Measurements from ENCODE around the gene DBN1. TPM values are rescaled to one million over a fixed set of nuclear protein-coding genes. Genes with fewer than 3 reads are reported as not detected.

DBN1 gene
- total RNA-seq, 4 donors from 2014 or later = 61.4 to 98.8 (median 68.0) TPM

- intact Hi-C loops (cut with DNase I) = loop anchor here (2.0 to 5.0 kb wide), 3 partner anchors 42 to 139 kb away; no protein-coding TSS in a partner anchor
- no peak for DNase-seq
- WGBS, 2 donors = 38 to 41% methylated on average over 11 to 12 of the region's 12 CpGs
- no peaks in the 10 kb centered on the region for H3K27me3 ChIP-seq
- H3K9me3 ChIP-seq = no peaks in the 10 kb centered on the region
- H3K27ac ChIP-seq = no peak overlapping the region
- TF ChIP-seq, protein P1, sequence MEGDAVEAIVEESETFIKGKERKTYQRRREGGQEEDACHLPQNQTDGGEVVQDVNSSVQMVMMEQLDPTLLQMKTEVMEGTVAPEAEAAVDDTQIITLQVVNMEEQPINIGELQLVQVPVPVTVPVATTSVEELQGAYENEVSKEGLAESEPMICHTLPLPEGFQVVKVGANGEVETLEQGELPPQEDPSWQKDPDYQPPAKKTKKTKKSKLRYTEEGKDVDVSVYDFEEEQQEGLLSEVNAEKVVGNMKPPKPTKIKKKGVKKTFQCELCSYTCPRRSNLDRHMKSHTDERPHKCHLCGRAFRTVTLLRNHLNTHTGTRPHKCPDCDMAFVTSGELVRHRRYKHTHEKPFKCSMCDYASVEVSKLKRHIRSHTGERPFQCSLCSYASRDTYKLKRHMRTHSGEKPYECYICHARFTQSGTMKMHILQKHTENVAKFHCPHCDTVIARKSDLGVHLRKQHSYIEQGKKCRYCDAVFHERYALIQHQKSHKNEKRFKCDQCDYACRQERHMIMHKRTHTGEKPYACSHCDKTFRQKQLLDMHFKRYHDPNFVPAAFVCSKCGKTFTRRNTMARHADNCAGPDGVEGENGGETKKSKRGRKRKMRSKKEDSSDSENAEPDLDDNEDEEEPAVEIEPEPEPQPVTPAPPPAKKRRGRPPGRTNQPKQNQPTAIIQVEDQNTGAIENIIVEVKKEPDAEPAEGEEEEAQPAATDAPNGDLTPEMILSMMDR (IDR thresholded peaks at IDR 0.05) = no peak
- TF ChIP-seq POLR2A (IDR thresholded peaks at IDR 0.05) = no peak
- H3K4me1 ChIP-seq = peaks cover 10 to 15% of the 10 kb centered on the region in 2 donors
- no peak overlapping the region for H3K4me3 ChIP-seq (replicated peaks in 1 of 3)
- peaks cover 12 to 14% of the 10 kb centered on the region in 2 donors for H3K36me3 ChIP-seq
Observed at GRCh38 chr5:177456591-177456964, 16.9 kb downstream of the DBN1 start.

GRCh38 chr5:177455661-177456590 is 17.5 kb downstream of the DBN1 start:
- intact Hi-C loops (cut with DNase I) = loop anchor here (2.0 to 5.0 kb wide), 3 partner anchors 43 to 139 kb away; no protein-coding TSS in a partner anchor
- peak overlapping the region; percentile 7 to 71 (median 62) for H3K4me3 ChIP-seq (replicated peaks in 1 of 3)
- H3K36me3 ChIP-seq = peaks cover 12 to 14% of the 10 kb centered on the region in 2 donors
- TF ChIP-seq POLR2A (IDR thresholded peaks at IDR 0.05) = no peak
- TF ChIP-seq, protein P1 (IDR thresholded peaks at IDR 0.05) = peak; percentile 64 to 98 (median 86)
- DNase-seq = peak; percentile 96 to 97
- H3K4me1 ChIP-seq = peaks cover 10 to 15% of the 10 kb centered on the region in 2 donors
- no peaks in the 10 kb centered on the region for H3K27me3 ChIP-seq
- peak overlapping the region; percentile 47 to 72 (median 58) for H3K27ac ChIP-seq
- H3K9me3 ChIP-seq = no peaks in the 10 kb centered on the region
- 0 to 2% methylated on average over 19 to 41 of the region's 76 CpGs for WGBS, 2 donors

DNA sequence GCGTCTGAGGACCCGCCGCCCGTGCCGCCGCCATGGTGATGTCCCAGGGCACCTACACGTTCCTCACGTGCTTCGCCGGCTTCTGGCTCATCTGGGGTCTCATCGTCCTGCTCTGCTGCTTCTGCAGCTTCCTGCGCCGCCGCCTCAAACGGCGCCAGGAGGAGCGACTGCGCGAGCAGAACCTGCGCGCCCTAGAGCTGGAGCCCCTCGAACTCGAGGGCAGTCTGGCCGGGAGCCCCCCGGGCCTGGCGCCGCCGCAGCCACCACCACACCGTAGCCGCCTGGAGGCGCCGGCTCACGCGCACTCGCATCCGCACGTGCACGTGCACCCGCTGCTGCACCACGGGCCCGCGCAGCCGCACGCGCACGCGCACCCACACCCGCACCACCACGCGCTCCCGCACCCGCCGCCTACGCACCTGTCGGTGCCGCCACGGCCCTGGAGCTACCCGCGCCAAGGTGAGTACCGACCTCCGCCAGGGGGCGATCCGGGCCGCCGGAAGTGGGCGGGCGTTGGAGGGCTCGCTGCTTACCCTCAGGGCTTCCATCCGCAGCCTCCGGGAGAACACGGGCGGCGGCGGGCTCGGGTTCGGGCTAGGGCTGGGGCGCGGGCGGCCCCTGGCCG is 18.3 kb downstream of the DBN1 start:
- H3K27me3 ChIP-seq = no peaks in the 10 kb centered on the region
- 0% methylated on average over 1 to 4 of the region's 80 CpGs for WGBS, 2 donors
- peak overlapping the region; percentile 47 to 72 (median 58) for H3K27ac ChIP-seq
- H3K36me3 ChIP-seq = peaks cover 12 to 14% of the 10 kb centered on the region in 2 donors
- TF ChIP-seq POLR2A (IDR thresholded peaks at IDR 0.05) = peak in 1 of 2 donors; percentile 64
- TF ChIP-seq, protein P1 (IDR thresholded peaks at IDR 0.05) = peak; percentile 45 to 86 (median 68)
- no peaks in the 10 kb centered on the region for H3K9me3 ChIP-seq
- peaks cover 10 to 15% of the 10 kb centered on the region in 2 donors for H3K4me1 ChIP-seq
- H3K4me3 ChIP-seq (replicated peaks in 1 of 3) = peak overlapping the region; percentile 58 to 71 (median 62)
- intact Hi-C loops (cut with DNase I) = loop anchor here (5.0 kb wide), 2 partner anchors 63 to 138 kb away; no protein-coding TSS in a partner anchor
- peak; percentile 86 to 87 for DNase-seq

- Histone ChIP-seq H3K4me1 (peaks cover 10 to 15% of the 10 kb centered on the region in 2 donors), H3K27me3 (no peaks in the 10 kb centered on the region), H3K36me3 (peaks cover 12 to 14% of the 10 kb centered on the region in 2 donors), H3K9me3 (no peaks in the 10 kb centered on the region), H3K4me3 (replicated peaks in 1 of 3) (peak overlapping the region; percentile 58 to 71 (median 62)), H3K27ac (peak overlapping the region in 2 of 3 donors; percentile 38 to 72)
- intact Hi-C loops (cut with DNase I) = loop anchor here (5.0 kb wide), 3 partner anchors 52 to 137 kb away; partner anchors contain the start of gene PFN3
- TF ChIP-seq POLR2A (IDR thresholded peaks at IDR 0.05) = no peak
- TF ChIP-seq, protein P1 (IDR thresholded peaks at IDR 0.05) = peak; percentile 58 to 97 (median 93)
- 0% methylated on average over 3 of the region's 84 CpGs; no CpG with 5 or more reads in 1 of the 2 donors for WGBS, 2 donors
- DNase-seq = peak; percentile 92
Observed at GRCh38 chr5:177454397-177455035, 18.9 kb downstream of the DBN1 start.
